Kidney (tissue), 14 donors: Measurements from ENCODE around the gene SERPINA5. TPM values are rescaled to one million over a fixed set of nuclear protein-coding genes. Genes with fewer than 3 reads are reported as not detected.

Source experiments
- DNase-seq, 5 donors: peaks; one replicate each; pipeline ENCODE4 v3.0.0-alpha.2; 2013 to 2020
- FAIRE-seq: peaks from 2 replicates; lab custom pipeline; 2012; peaks lifted over from hg19 to GRCh38; lab: Jason Lieb, UNC
- H3K27ac ChIP-seq, 2 donors: one replicate each; pipeline ENCODE4 v1.7.0; 2013; ENCODE audit warnings: low read depth in 2 of 2, low read length in 2 of 2, inconsistent platforms in 1 of 2
- H3K27me3 ChIP-seq: one replicate; pipeline ENCODE4 v1.7.1; 2013; ENCODE audit warnings: low read length, inconsistent platforms; ENCODE audit not compliant: control insufficient read depth, insufficient read depth
- H3K36me3 ChIP-seq, 3 donors: one replicate each; pipeline versions ENCODE4 v1.7.0 to v1.7.1; 2013; ENCODE audit warnings: low read length in 3 of 3, control low read depth in 1 of 3, inconsistent platforms in 1 of 3; ENCODE audit not compliant: insufficient read depth in 3 of 3, control insufficient read depth in 2 of 3
- H3K4me1 ChIP-seq, 3 donors: one replicate each; pipeline versions ENCODE4 v1.7.0 to v1.7.1; 2013; ENCODE audit warnings: low read length in 3 of 3, inconsistent platforms in 1 of 3, low read depth in 1 of 3; ENCODE audit not compliant: control insufficient read depth in 2 of 3, insufficient read depth in 2 of 3
- H3K4me3 ChIP-seq, 3 donors: one replicate each; pipeline versions ENCODE4 v1.7.0 to v1.8.1; 2013; ENCODE audit warnings: low read length in 3 of 3, control low read depth in 1 of 3, inconsistent platforms in 1 of 3
- H3K9ac ChIP-seq, 3 donors: one replicate each; pipeline versions ENCODE4 v1.7.0 to v1.7.1; 2013; ENCODE audit warnings: low read length in 3 of 3, control low read depth in 1 of 3, inconsistent platforms in 1 of 3
- H3K9me3 ChIP-seq, 3 donors: one replicate each; pipeline versions ENCODE4 v1.7.0 to v1.7.1; 2013; ENCODE audit warnings: low read length in 3 of 3, control low read depth in 1 of 3, inconsistent platforms in 1 of 3; ENCODE audit not compliant: control insufficient read depth in 2 of 3, insufficient read depth in 1 of 3
- intact Hi-C: fragments of 100-400 bp; cut with DNase I; formaldehyde crosslinking; loops from one replicate; pipeline ENCODE4 v1.11.1; 2022
- polyA plus RNA-seq: library from polyadenylated mRNA; stranded (reverse); fragments of 350-450 nt; fragmentation: Illumina TruSeq; extraction: RNeasy Lipid Tissue Mini Kit (QIAGEN cat#74804); gene quantifications from one replicate; pipeline ENCODE4 v1.2.3, GENCODE V29; 2014; ENCODE audit warnings: low read depth, low replicate concordance; ENCODE audit not compliant: insufficient read depth
- total RNA-seq: library from RNA; stranded (reverse); fragmentation: NEBNext Ultra II Directional; extraction: Animal tissue kit (Norgen Biotek cat#: 25700); gene quantifications from one replicate; pipeline ENCODE4 v1.2.1, GENCODE V29; 2021
- TF ChIP-seq, protein P1 (sequence below): IDR thresholded peaks from 3 replicates; pipeline ENCODE4 v1.5.1; 2012; ENCODE audit warnings: mild to moderate bottlenecking, moderate library complexity, borderline replicate concordance; ENCODE audit not compliant: insufficient read depth; ENCODE audit errors: extremely low read depth
- donor health status: control.
- donor health status: control.
- donor health status: control.
- donor health status: control.
- donor health status: control.
- donor health status: DM: yes; HTN: yes; CAD: no.
- donor health status: Normal renal cell carcinoma (clear cell type).

The SERPINA5 gene
- total and polyA plus RNA-seq, 2 donors from 2014 or later = 85.1 to 522 TPM

GRCh38 chr14:94619297-94619696 is 38.1 kb downstream of the SERPINA5 start:
- DNase-seq = no peak
- Histone ChIP-seq H3K4me3 (no peak overlapping the region), H3K36me3 (no peaks in the 10 kb centered on the region), H3K9me3 (peaks cover 0 to 33% (median 7%) of the 10 kb centered on the region in 3 donors), H3K27me3 (no peaks in the 10 kb centered on the region), H3K27ac (no peak overlapping the region), H3K9ac (no peak overlapping the region), H3K4me1 (no peaks in the 10 kb centered on the region)
- intact Hi-C loops = no loop called here
- TF ChIP-seq, protein P1, sequence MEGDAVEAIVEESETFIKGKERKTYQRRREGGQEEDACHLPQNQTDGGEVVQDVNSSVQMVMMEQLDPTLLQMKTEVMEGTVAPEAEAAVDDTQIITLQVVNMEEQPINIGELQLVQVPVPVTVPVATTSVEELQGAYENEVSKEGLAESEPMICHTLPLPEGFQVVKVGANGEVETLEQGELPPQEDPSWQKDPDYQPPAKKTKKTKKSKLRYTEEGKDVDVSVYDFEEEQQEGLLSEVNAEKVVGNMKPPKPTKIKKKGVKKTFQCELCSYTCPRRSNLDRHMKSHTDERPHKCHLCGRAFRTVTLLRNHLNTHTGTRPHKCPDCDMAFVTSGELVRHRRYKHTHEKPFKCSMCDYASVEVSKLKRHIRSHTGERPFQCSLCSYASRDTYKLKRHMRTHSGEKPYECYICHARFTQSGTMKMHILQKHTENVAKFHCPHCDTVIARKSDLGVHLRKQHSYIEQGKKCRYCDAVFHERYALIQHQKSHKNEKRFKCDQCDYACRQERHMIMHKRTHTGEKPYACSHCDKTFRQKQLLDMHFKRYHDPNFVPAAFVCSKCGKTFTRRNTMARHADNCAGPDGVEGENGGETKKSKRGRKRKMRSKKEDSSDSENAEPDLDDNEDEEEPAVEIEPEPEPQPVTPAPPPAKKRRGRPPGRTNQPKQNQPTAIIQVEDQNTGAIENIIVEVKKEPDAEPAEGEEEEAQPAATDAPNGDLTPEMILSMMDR = no peak
- no peak for FAIRE-seq

GRCh38 chr14:94620597-94620996 is 39.4 kb downstream of the SERPINA5 start:
- intact Hi-C loops = no loop called here
- TF ChIP-seq, protein P1 = no peak
- Histone ChIP-seq H3K27ac (no peak overlapping the region), H3K36me3 (no peaks in the 10 kb centered on the region), H3K4me1 (no peaks in the 10 kb centered on the region), H3K9ac (no peak overlapping the region), H3K27me3 (no peaks in the 10 kb centered on the region), H3K4me3 (no peak overlapping the region), H3K9me3 (peaks cover 0 to 33% (median 7%) of the 10 kb centered on the region in 3 donors)
- DNase-seq = no peak
- FAIRE-seq = no peak

DNA sequence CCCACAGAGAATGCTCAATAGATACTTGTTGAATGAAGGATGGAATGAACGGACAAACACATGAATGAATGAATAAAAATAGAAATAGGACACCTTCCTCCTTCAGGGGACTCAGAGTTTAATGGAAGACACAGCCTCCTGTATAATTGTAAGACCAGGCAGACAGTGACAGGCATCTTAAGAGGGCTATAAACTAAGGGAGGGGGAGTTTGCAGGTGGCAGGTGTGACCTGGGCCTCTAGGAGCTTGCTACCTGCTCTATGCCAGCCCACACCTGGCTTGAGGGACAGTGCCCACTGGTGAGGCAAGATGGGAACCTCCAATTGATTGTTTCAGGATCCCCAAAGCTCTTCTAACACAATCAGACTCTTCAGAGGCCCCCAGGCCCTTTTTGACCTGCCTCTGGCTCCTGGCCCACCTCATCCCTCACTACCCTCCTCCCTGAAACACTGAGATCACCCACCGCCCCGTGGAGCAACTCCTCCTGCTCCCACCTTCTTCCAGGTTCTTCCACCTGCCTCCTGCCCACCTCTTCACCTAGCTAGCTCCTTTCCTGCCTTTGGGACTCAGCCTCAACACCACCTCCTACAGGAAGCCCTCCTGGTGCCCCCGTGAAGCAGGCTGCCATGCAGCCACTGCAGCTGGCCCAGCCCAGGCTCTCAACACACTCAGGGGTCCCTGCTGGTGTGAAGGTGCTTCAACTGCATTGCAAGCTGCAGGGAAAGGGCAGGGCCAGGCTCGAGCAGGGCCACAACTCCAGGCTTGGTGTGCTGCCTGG is 40.3 kb downstream of the SERPINA5 start:
- no peaks in the 10 kb centered on the region for H3K36me3 ChIP-seq
- H3K4me3 ChIP-seq = no peak overlapping the region
- H3K9me3 ChIP-seq = peaks cover 0 to 30% (median 7%) of the 10 kb centered on the region in 3 donors
- no peak for FAIRE-seq
- no peaks in the 10 kb centered on the region for H3K27me3 ChIP-seq
- DNase-seq = no peak
- no peaks in the 10 kb centered on the region for H3K4me1 ChIP-seq
- TF ChIP-seq, protein P1 = no peak
- no peak overlapping the region for H3K27ac ChIP-seq
- no peak overlapping the region for H3K9ac ChIP-seq
- intact Hi-C loops = no loop called here
